DND-41 (cell line): ENCODE results near the gene TSHZ2.

ENCODE experiments used
- ATAC-seq: fragments of 200-7000 bp; cut with Tn5 transposase; 3 replicates; pipeline ENCODE4 v1.9.1; 2021; ENCODE audit warnings: low read depth; ENCODE audit not compliant: insufficient read depth
- DNase-seq: peaks from one replicate; pipeline ENCODE4 v3.0.0-alpha.2; 2020
- H2AFZ ChIP-seq: 2 replicates; pipeline ENCODE4 v1.6.0; 2012; ENCODE audit warnings: low read depth, low read length
- H3K27ac ChIP-seq: 2 replicates; pipeline ENCODE4 v1.5.1; 2012; ENCODE audit warnings: low read length, inconsistent platforms
- H3K27me3 ChIP-seq: fragments of 200-600 bp; sonication (generic); 2 replicates; pipeline ENCODE4 v1.6.0; 2012; ENCODE audit warnings: low read length, mild to moderate bottlenecking, inconsistent platforms; ENCODE audit not compliant: insufficient read depth, poor library complexity
- H3K36me3 ChIP-seq: 2 replicates; pipeline ENCODE4 v1.5.1; 2012; ENCODE audit warnings: low read length, inconsistent platforms; ENCODE audit not compliant: insufficient read depth
- H3K4me1 ChIP-seq: 2 replicates; pipeline ENCODE4 v1.5.1; 2012; ENCODE audit warnings: mild to moderate bottlenecking, low read length; ENCODE audit not compliant: insufficient read depth
- H3K4me2 ChIP-seq: 2 replicates; pipeline ENCODE4 v1.6.0; 2012; ENCODE audit warnings: mild to moderate bottlenecking, moderate library complexity, low read length, inconsistent platforms; ENCODE audit not compliant: insufficient read depth
- H3K4me3 ChIP-seq, 2 experiments: fragments of 200-600 bp in 1 of 2; shearing (Covaris generic) in 1 of 2; 2 replicates each; pipeline ENCODE4 v1.5.1; 2012 to 2016; ENCODE audit warnings: inconsistent platforms in 2 of 2, low read length in 2 of 2, mild to moderate bottlenecking in 2 of 2, low read depth in 1 of 2, moderate library complexity in 1 of 2
- H3K79me2 ChIP-seq: 2 replicates; pipeline ENCODE4 v1.6.0; 2012; ENCODE audit warnings: low read length, inconsistent platforms; ENCODE audit not compliant: insufficient read depth
- H3K9ac ChIP-seq: 2 replicates; pipeline ENCODE4 v1.6.0; 2012; ENCODE audit warnings: low read depth, mild to moderate bottlenecking, inconsistent platforms, low read length, moderate library complexity
- H3K9me3 ChIP-seq: 2 replicates; pipeline ENCODE4 v1.5.1; 2012; ENCODE audit warnings: low read length, moderate library complexity, mild to moderate bottlenecking, inconsistent platforms; ENCODE audit not compliant: insufficient read depth, severe bottlenecking
- H4K20me1 ChIP-seq: 2 replicates; pipeline ENCODE4 v1.6.0; 2012; ENCODE audit warnings: low read length; ENCODE audit not compliant: insufficient read depth
- CTCF ChIP-seq: IDR thresholded peaks from 2 replicates; pipeline ENCODE4 v1.5.1; 2012; ENCODE audit warnings: borderline replicate concordance, low read length, moderate library complexity, mild to moderate bottlenecking; ENCODE audit not compliant: poor library complexity, severe bottlenecking; ENCODE audit errors: extremely low read depth
- EZH2 ChIP-seq: IDR thresholded peaks from 3 replicates; pipeline ENCODE4 v1.6.1; 2012; ENCODE audit warnings: borderline replicate concordance, low read depth, mild to moderate bottlenecking, moderate library complexity, low read length, inconsistent platforms; ENCODE audit not compliant: severe bottlenecking

TSHZ2 gene

GRCh38 chr20:52994184-52994970, 22.2 kb downstream of the TSHZ2 start:
- H3K79me2 ChIP-seq, result no peaks in the 10 kb centered on the region
- no peaks in the 10 kb centered on the region for H3K4me1 ChIP-seq
- no peak overlapping the region for H3K9ac ChIP-seq
- no peak for DNase-seq
- no peaks in the 10 kb centered on the region for H4K20me1 ChIP-seq
- no peak overlapping the region for H3K27ac ChIP-seq
- H2AFZ ChIP-seq, result no peak overlapping the region
- H3K27me3 ChIP-seq, result peaks cover 3% of the 10 kb centered on the region
- TF ChIP-seq CTCF (no peak), EZH2 (no peak)
- H3K9me3 ChIP-seq, result no peaks in the 10 kb centered on the region
- no peak overlapping the region for H3K4me2 ChIP-seq
- no peaks in the 10 kb centered on the region for H3K36me3 ChIP-seq
- no peak for ATAC-seq
- H3K4me3 ChIP-seq, result no peak overlapping the region

GRCh38 chr20:52996130-52996529, 24.0 kb downstream of the TSHZ2 start:
- Histone ChIP-seq H3K79me2 (no peaks in the 10 kb centered on the region), H3K9ac (no peak overlapping the region), H3K4me3 (no peak overlapping the region), H3K27me3 (peaks cover 4% of the 10 kb centered on the region), H3K27ac (no peak overlapping the region), H2AFZ (no peak overlapping the region), H3K4me1 (no peaks in the 10 kb centered on the region), H3K36me3 (no peaks in the 10 kb centered on the region), H4K20me1 (0 out of 2 replicates have a peak, but pooled peaks cover 3% of the 10 kb centered on the region), H3K4me2 (no peak overlapping the region), H3K9me3 (no peaks in the 10 kb centered on the region)
- TF ChIP-seq EZH2 (no peak), CTCF (no peak)
- ATAC-seq (no peak), DNase-seq (no peak)

- Histone ChIP-seq H3K27me3 (peaks cover 4% of the 10 kb centered on the region), H4K20me1 (0 out of 2 replicates have a peak, but pooled peaks cover 3% of the 10 kb centered on the region), H3K4me3 (no peak overlapping the region), H2AFZ (no peak overlapping the region), H3K36me3 (no peaks in the 10 kb centered on the region), H3K4me1 (no peaks in the 10 kb centered on the region), H3K9ac (no peak overlapping the region), H3K27ac (no peak overlapping the region), H3K9me3 (no peaks in the 10 kb centered on the region), H3K4me2 (no peak overlapping the region), H3K79me2 (no peaks in the 10 kb centered on the region)
- no peak for ATAC-seq
- DNase-seq, result no peak
- no peak for TF ChIP-seq EZH2
- TF ChIP-seq CTCF, result no peak
These were observed 24.5 kb downstream of the TSHZ2 start for GRCh38 chr20:52996658-52997057.
